B cell (primary cell): ENCODE measurements around the gene ELOVL6.

Experiments used
- EZH2 ChIP-seq: IDR thresholded peaks from 2 replicates; pipeline ENCODE4 v1.6.1; 2012; ENCODE audit warnings: borderline replicate concordance, low read depth, mild to moderate bottlenecking, moderate library complexity, low read length; ENCODE audit not compliant: insufficient read depth, poor library complexity, severe bottlenecking
- TF ChIP-seq, protein P1 (sequence below): fragments of 200-600 bp; IDR thresholded peaks from one replicate; pipeline ENCODE4 v1.8.0; 2022; ENCODE audit warnings: antibody characterized with exemption, mild to moderate bottlenecking

DNA sequence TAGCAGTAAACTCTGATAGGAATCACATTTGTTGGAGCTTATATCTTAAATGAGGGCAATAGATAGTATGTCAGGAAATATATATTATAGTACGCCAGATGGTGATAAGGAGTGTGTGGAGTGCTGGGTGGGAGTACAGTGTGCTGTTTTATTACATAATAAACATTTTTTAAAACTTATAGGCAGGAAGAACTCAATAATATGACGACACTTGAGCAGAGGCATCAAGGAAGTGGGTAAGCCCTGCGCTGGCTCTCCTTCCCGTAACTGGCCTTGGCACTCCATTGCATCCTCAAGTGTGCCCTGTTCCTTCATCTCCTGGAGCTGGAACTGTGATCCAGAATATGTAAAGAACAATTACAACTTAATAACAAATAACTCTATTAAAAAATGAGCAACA, 123.8 kb downstream of the ELOVL6 start:
- TF ChIP-seq, protein P1, sequence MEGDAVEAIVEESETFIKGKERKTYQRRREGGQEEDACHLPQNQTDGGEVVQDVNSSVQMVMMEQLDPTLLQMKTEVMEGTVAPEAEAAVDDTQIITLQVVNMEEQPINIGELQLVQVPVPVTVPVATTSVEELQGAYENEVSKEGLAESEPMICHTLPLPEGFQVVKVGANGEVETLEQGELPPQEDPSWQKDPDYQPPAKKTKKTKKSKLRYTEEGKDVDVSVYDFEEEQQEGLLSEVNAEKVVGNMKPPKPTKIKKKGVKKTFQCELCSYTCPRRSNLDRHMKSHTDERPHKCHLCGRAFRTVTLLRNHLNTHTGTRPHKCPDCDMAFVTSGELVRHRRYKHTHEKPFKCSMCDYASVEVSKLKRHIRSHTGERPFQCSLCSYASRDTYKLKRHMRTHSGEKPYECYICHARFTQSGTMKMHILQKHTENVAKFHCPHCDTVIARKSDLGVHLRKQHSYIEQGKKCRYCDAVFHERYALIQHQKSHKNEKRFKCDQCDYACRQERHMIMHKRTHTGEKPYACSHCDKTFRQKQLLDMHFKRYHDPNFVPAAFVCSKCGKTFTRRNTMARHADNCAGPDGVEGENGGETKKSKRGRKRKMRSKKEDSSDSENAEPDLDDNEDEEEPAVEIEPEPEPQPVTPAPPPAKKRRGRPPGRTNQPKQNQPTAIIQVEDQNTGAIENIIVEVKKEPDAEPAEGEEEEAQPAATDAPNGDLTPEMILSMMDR = no peak
- no peak for TF ChIP-seq EZH2
